Measurements from ENCODE around the gene DLX4. TPM values are rescaled to one million over a fixed set of nuclear protein-coding genes. Genes with fewer than 3 reads are reported as not detected.

The DLX4 gene
- total and polyA plus RNA-seq, 10 of the 15 experiments (the other 5 are each of a cell fraction or from before 2014, with no cell fraction given), result 0.05 to 0.29 (median 0.15) TPM

DNA sequence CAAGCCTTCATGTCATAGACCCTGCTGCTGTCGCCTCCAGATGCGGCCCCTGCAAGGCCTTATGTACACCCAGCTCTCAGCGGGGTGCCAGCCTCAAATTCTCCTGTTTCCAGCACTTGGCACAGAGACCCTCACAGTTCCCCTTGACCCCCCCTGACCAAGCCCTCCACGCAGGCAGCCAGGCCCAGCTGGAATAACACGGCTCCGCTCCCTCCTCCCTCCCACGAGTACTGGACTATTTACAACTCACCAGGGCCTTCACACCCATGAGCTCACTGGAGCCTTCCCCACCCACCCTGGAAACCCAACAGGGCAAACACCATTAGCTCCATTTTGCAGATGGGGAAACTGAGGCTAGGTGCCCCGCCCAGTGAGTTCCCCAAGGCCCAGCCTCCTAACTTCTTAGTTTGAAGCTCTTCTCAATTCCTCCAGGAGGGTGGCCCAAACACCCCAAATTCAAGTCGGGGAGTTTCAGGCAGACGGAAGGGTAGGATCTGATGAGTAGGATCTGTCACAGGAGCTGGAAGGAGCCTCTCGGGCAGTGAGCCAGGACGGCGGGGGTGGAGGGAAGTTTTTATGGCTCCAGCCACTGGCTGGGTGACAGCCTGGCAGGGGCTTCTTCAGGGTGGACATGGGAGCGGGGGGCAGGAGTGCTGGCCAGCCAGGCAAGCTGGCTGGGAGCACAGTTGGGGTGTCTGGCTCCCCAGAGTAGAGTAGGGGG lies 17.5 kb upstream of the DLX4 start (continued):
- TF ChIP-seq CREM (IDR thresholded peaks at IDR 0.05; ENCODE audit: low read depth), result no peak
- TF ChIP-seq CBX3 (IDR thresholded peaks at IDR 0.05; ENCODE audit: borderline replicate concordance, low read depth), result no peak
- TF ChIP-seq SMAD5 (IDR thresholded peaks at IDR 0.05; ENCODE audit: low read depth), result no peak
- no peak for TF ChIP-seq PML (IDR thresholded peaks at IDR 0.05; ENCODE audit: low read length)

- no TSS peak for BruUV-seq (replicated peaks)
- no peak overlapping the region for H3K4me2 ChIP-seq (ENCODE audit: control insufficient read depth, insufficient read depth)
- H3K4me1 ChIP-seq (ENCODE audit: control insufficient read depth, insufficient read depth, low read length), result no peaks in the 10 kb centered on the region
- H3K9ac ChIP-seq (ENCODE audit: control insufficient read depth, insufficient read depth, low read length), result no peak overlapping the region
- H3K4me3 ChIP-seq, result no peak overlapping the region
- ATAC-seq (peak; percentile 99), FAIRE-seq (peak; percentile 88), DNase-seq (ENCODE audit: low read depth, low spot score) (no peak)
- H3K9me3 ChIP-seq (replicated peaks; ENCODE audit: control insufficient read depth, insufficient read depth, low read length), result no peaks in the 10 kb centered on the region
- H3K27me3 ChIP-seq (replicated peaks in 1 of 2; ENCODE audit: control insufficient read depth in 2 of 2, insufficient read depth in 2 of 2, low read length in 1 of 2), result peaks cover 0 to 2% of the 10 kb centered on the region in 2 experiments; a peak in 3 of 4 replicates
- in situ Hi-C loops (cut with MboI), result no loop called here
- no peaks in the 10 kb centered on the region for H3K79me2 ChIP-seq (ENCODE audit: control insufficient read depth, insufficient read depth, low read length)
- no peaks in the 10 kb centered on the region for H4K20me1 ChIP-seq (ENCODE audit: control insufficient read depth, insufficient read depth)
- POLR2A ChIA-PET, result no interaction called here
- no peak overlapping the region for H3K27ac ChIP-seq (ENCODE audit: control insufficient read depth, insufficient read depth)
- intact Hi-C loops (cut with micrococcal nuclease; ENCODE audit: unreplicated experiment), result loop anchor here (1.0 kb wide), 1 partner anchor 46 kb away; no protein-coding TSS in a partner anchor
- no peak overlapping the region for H2AFZ ChIP-seq (ENCODE audit: control insufficient read depth, low read depth, low read length)
- TF ChIP-seq RAD21 (IDR thresholded peaks at IDR 0.05; ENCODE audit: insufficient read depth, low read depth, low read length) (peak; percentile 54), IKZF1 (conservative IDR thresholded peaks at IDR 0.05) (no peak), ETV6 (conservative IDR thresholded peaks at IDR 0.05 in 1 of 2, IDR thresholded peaks at IDR 0.05 in 1 of 2; ENCODE audit: borderline replicate concordance in 1 of 2, low read depth in 1 of 2) (no peak), YY1 (IDR thresholded peaks at IDR 0.05; ENCODE audit: low read depth, low read length) (0 out of 2 replicates have a peak, but pooled peaks have one; percentile 20), SMC3 (IDR thresholded peaks at IDR 0.05; ENCODE audit: borderline replicate concordance, low read length) (peak; percentile 69)
- TF ChIP-seq, protein P1, sequence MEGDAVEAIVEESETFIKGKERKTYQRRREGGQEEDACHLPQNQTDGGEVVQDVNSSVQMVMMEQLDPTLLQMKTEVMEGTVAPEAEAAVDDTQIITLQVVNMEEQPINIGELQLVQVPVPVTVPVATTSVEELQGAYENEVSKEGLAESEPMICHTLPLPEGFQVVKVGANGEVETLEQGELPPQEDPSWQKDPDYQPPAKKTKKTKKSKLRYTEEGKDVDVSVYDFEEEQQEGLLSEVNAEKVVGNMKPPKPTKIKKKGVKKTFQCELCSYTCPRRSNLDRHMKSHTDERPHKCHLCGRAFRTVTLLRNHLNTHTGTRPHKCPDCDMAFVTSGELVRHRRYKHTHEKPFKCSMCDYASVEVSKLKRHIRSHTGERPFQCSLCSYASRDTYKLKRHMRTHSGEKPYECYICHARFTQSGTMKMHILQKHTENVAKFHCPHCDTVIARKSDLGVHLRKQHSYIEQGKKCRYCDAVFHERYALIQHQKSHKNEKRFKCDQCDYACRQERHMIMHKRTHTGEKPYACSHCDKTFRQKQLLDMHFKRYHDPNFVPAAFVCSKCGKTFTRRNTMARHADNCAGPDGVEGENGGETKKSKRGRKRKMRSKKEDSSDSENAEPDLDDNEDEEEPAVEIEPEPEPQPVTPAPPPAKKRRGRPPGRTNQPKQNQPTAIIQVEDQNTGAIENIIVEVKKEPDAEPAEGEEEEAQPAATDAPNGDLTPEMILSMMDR (IDR thresholded peaks at IDR 0.05 in 2 of 3, conservative IDR thresholded peaks at IDR 0.05 in 1 of 3; ENCODE audit: control insufficient read depth in 2 of 3, extremely low read depth in 1 of 3, insufficient read depth in 1 of 3, low read depth in 3 of 3, low read length in 3 of 3), result peak; percentile 78 to 97 (median 96)
- SMC1A ChIA-PET (ENCODE audit: uncharacterized antibody, unreplicated experiment), result interaction anchor here (0.6 to 3.5 kb wide), 2 partner anchors 45 to 190 kb away, joined by 3 to 20 read pairs; no protein-coding TSS in a partner anchor
- 34% methylated on average over 7 of the region's 7 CpGs for WGBS (ENCODE audit: insufficient coverage, insufficient replicate concordance, low lambda C conversion rate, missing lambda C conversion rate)
- H3K36me3 ChIP-seq (ENCODE audit: control insufficient read depth in 2 of 2, insufficient read depth in 2 of 2, low read length in 1 of 2), result no peaks in the 10 kb centered on the region
- CTCF ChIA-PET, result interaction anchor here (0.6 to 5.6 kb wide), 17 partner anchors 10 to 474 kb away, joined by 3 to 84 read pairs (median 5); no protein-coding TSS in a partner anchor
- RAD21 ChIA-PET (ENCODE audit: unreplicated experiment), result interaction anchor here (1.2 to 1.3 kb wide), 3 partner anchors 37 to 46 kb away, joined by 3 to 7 read pairs (median 6); no protein-coding TSS in a partner anchor
Measured at GRCh38 chr17:49952209-49952911, 16.6 kb upstream of the DLX4 start.
